GM12875 (cell line): Measurements from ENCODE around the gene INSIG1.

Experiments used
- H3K4me3 ChIP-seq: one replicate; pipeline ENCODE4 v1.5.1; 2011; ENCODE audit warnings: low read depth, low read length, control low read depth
- TF ChIP-seq, protein P1 (sequence below): IDR thresholded peaks from 2 replicates; pipeline ENCODE4 v1.5.1; 2011; ENCODE audit warnings: low read depth, mild to moderate bottlenecking, control low read depth, inconsistent platforms, low read length, moderate library complexity, borderline replicate concordance; ENCODE audit not compliant: insufficient read depth

INSIG1 gene

DNA sequence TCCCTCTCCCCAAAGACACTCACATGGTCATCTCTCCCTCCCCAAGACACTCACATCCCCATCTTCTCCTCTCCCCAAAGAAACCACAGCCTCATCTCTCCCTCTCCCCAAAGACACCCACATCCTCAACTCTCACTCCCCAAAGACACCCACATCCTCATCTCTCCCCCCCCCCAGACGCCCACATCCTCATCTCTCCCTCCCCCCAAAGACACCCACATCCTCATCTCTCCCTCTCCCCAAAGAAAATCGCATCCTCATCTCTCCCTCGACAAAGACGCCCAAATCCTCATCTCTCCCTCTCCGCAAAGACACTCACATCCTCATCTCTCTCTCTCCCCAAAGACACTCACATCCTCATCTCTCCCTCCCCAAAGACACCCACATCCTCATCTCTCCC is 31.5 kb downstream of the INSIG1 start:
- no peak overlapping the region for H3K4me3 ChIP-seq
- TF ChIP-seq, protein P1, sequence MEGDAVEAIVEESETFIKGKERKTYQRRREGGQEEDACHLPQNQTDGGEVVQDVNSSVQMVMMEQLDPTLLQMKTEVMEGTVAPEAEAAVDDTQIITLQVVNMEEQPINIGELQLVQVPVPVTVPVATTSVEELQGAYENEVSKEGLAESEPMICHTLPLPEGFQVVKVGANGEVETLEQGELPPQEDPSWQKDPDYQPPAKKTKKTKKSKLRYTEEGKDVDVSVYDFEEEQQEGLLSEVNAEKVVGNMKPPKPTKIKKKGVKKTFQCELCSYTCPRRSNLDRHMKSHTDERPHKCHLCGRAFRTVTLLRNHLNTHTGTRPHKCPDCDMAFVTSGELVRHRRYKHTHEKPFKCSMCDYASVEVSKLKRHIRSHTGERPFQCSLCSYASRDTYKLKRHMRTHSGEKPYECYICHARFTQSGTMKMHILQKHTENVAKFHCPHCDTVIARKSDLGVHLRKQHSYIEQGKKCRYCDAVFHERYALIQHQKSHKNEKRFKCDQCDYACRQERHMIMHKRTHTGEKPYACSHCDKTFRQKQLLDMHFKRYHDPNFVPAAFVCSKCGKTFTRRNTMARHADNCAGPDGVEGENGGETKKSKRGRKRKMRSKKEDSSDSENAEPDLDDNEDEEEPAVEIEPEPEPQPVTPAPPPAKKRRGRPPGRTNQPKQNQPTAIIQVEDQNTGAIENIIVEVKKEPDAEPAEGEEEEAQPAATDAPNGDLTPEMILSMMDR = no peak

DNA sequence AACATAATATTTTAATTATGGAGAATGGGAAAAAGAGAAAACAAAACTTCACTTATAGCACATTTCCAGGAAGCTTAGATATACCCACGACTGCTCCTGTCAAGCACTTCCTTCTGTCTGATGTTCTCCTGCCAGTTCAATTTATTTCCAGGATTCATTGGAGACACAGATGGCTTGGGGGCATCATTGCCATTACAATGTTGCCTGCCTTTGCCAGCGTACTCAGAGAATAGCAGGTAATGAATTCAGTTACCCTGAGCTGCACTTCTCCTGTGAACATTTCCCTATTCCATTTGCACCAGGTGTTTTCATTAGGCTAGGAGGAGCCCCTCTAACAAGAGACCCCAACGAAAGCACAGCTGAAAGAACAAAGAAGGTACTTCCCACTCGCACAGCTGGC is 33.7 kb downstream of the INSIG1 start:
- TF ChIP-seq, protein P1 = no peak
- no peak overlapping the region for H3K4me3 ChIP-seq

DNA sequence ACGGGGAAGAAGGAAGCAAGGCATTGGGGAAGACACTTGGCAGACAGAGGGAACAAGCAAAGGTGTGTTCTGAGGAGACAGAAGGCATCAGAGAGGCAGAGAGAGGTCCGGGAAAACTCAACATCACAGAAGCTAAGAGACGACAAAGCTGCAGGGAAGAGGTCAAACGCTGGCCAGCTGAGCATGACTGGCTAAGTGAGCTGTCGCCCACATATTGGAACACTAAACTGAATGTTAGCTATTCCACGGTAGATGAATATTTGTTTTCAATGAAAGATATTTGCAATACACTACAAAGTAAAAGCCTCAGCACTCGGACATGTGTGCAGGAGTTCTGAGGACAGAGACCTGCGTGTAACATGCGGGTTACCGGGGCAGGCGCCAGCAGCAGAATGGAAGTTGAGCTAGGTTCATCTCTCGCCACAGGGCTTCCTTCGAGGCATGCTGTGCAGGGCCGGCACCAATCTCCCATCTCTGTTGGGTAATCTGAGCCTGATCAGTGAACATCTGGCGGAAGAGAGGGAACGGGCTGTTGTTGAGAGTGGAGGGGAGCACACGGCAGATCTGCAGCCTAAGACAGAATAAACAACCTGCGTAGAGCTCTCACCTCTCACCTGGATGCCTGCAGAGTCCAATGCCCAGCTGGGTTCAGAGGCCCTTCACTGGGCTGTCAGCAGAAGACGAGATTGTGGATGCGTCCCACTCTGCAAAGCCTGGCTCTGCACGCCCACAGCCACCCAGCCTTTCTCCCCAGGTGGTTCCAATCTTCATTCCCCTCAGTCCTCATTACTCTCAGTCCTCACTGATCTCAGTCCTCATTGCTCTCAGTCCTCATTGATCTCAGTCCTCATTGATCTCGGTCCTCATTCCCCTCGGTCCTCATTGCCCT is 35.9 kb downstream of the INSIG1 start:
- TF ChIP-seq, protein P1 = no peak
- H3K4me3 ChIP-seq = no peak overlapping the region

DNA sequence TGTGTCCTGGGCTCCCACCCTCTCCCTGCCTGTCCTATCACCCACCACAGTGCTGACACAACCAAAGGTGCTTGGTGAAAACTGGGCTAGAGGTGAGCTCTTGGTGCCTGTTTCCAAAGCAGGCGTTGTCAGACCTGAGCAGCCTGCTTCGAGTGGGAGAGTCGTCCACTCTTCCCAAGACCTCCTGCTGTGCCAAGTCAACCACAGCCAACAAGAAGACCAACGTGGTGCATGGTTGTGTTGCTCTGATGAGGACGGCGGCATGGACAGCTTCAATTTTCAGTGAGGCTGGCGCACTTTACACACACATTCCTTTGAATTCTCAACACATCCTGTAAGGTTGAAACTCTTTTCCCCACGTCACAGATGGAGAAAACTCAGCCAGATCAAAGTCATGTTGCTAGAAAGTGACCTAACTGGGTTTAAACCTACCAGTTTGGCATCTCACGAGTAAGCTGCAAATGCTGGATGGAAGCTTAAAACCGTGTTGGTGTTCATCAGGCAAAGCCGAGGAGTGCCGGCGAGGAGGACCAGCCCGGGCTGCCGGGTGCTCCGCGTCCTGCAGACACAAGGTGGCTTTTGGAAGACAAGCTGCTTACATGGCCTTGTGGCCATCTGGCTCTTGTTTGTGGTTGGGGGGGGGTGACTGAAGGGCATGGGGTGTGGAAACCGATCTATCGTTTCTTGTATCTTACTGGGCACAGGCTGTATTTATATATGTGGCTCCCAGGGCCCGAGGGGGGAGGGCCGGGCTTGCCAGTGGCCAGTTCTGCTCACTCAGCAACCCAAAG is 39.3 kb downstream of the INSIG1 start:
- TF ChIP-seq, protein P1 = no peak
- no peak overlapping the region for H3K4me3 ChIP-seq

DNA sequence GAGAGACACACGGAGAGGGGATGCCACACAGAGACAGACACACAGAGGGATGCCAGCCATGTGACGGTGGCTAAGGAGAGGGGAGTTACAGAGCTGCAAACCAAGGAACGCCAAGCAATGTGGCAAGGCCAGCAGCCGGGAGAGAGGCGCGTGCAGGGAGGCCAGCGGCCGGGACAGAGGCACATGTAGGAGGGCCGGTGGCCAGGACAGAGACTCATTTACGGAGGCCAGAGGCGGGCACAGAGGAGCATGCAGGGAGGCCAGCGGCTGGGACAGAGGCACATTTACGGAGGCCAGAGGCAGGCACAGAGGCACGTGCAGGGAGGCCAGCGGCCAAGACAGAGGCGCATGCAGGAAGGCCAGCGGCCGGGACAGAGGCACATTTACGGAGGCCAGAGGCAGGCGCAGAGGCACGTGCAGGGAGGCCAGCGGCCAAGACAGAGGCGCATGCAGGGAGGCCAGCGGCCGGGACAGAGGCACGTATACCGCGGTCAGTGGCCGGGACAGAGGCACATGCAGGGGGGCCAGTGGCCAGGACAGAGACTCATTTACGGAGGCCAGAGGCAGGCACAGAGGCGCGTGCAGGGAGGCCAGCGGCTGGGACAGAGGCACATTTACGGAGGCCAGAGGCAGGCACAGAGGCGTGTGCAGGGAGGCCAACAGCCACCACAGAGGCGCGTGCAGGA is 40.4 kb downstream of the INSIG1 start:
- no peak overlapping the region for H3K4me3 ChIP-seq
- TF ChIP-seq, protein P1 = no peak

DNA sequence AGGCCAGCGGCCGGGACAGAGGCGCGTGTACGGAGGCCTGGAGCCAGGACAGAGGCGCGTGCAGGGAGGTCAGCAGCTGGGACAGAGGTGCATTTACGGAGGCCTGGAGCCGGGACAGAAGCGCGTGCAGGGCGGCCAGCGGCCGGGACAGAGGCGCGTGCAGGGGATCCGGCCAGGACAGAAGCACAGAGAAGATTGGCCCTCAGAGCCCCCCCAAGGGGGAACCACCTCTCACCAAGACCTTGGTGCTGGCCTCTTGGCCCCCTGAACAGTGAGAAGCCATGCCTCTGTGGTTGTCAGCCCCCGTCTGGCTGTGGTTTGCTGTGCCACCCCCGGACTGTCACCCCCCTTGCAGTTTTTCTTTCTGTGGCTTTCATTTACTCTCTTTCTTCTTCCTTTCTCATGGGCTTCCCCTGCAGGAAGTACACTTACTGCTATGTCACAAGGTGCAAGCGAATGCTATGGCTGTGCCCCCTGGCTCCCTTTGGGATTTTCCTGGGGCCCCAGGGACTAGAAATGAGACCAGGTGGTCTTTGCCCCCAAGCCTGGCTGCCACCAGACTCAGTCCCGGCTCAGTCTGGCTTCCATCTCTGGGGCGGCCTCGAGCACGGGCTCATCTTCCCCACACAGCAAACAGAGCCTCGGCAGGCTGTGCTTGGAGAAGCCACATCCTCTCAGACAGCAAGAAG is 41.1 kb downstream of the INSIG1 start:
- no peak overlapping the region for H3K4me3 ChIP-seq
- TF ChIP-seq, protein P1 = no peak
